ENCODE results near the gene CCDC88A. TPM values are rescaled to one million over a fixed set of nuclear protein-coding genes. Genes with fewer than 3 reads are reported as not detected.

Gene CCDC88A
- total and polyA plus RNA-seq, 7 donors, result 5.4 to 72.8 (median 33.8) TPM

- Histone ChIP-seq H3K9me3 (no peaks in the 10 kb centered on the region), H3K27ac (no peak overlapping the region), H3K4me1 (peaks cover 0 to 12% (median 5%) of the 10 kb centered on the region in 4 donors), H3K27me3 (no peaks in the 10 kb centered on the region), H3K4me3 (no peak overlapping the region), H3K36me3 (no peaks in the 10 kb centered on the region)
- 61 to 72% methylated on average over 3 of the region's 3 CpGs for WGBS, 2 donors
- no peak for TF ChIP-seq POLR2A (IDR thresholded peaks at IDR 0.05)
- no peak for TF ChIP-seq EP300 (IDR thresholded peaks at IDR 0.05)
- no peak for TF ChIP-seq POLR2AphosphoS5 (IDR thresholded peaks at IDR 0.05)
- no peak for TF ChIP-seq CTCF (IDR thresholded peaks at IDR 0.05)
- DNase-seq, result no peak
- intact Hi-C loops (cut with DNase I), result no loop called here
Measured at GRCh38 chr2:55430211-55430975, 10.7 kb upstream of the CCDC88A start.

- DNase-seq, result no peak
- H3K36me3 ChIP-seq, result no peaks in the 10 kb centered on the region
- WGBS, 2 donors, result 86 to 91% methylated on average over 3 of the region's 3 CpGs
- H3K4me3 ChIP-seq, result no peak overlapping the region
- H3K27me3 ChIP-seq, result no peaks in the 10 kb centered on the region
- intact Hi-C loops (cut with DNase I), result no loop called here
- H3K27ac ChIP-seq, result no peak overlapping the region
- TF ChIP-seq POLR2A (IDR thresholded peaks at IDR 0.05) (no peak), POLR2AphosphoS5 (IDR thresholded peaks at IDR 0.05) (no peak), CTCF (IDR thresholded peaks at IDR 0.05) (no peak), EP300 (IDR thresholded peaks at IDR 0.05) (no peak)
- peaks cover 0 to 12% (median 5%) of the 10 kb centered on the region in 4 donors for H3K4me1 ChIP-seq
- no peaks in the 10 kb centered on the region for H3K9me3 ChIP-seq
Measured at GRCh38 chr2:55428258-55428657, 8.6 kb upstream of the CCDC88A start.

- H3K27me3 ChIP-seq, result no peaks in the 10 kb centered on the region
- WGBS, 2 donors, result 36 to 56% methylated on average over 3 of the region's 3 CpGs
- intact Hi-C loops (cut with DNase I), result no loop called here
- DNase-seq, result no peak
- peaks cover 0 to 12% (median 6%) of the 10 kb centered on the region in 4 donors for H3K4me1 ChIP-seq
- H3K4me3 ChIP-seq, result no peak overlapping the region
- TF ChIP-seq EP300 (IDR thresholded peaks at IDR 0.05) (no peak), CTCF (IDR thresholded peaks at IDR 0.05) (no peak), POLR2A (IDR thresholded peaks at IDR 0.05) (no peak), POLR2AphosphoS5 (IDR thresholded peaks at IDR 0.05) (no peak)
- H3K27ac ChIP-seq, result no peak overlapping the region
- no peaks in the 10 kb centered on the region for H3K9me3 ChIP-seq
- no peaks in the 10 kb centered on the region for H3K36me3 ChIP-seq
Measured at GRCh38 chr2:55425431-55425831, 5.8 kb upstream of the CCDC88A start.

GRCh38 chr2:55422876-55423665 lies 3.4 kb upstream of the CCDC88A start:
- DNase-seq, result no peak
- no peaks in the 10 kb centered on the region for H3K36me3 ChIP-seq
- no peaks in the 10 kb centered on the region for H3K9me3 ChIP-seq
- intact Hi-C loops (cut with DNase I), result loop anchor here (5.0 kb wide), 1 partner anchor 194 kb away; the partner anchor contains the start of gene PPP4R3B
- TF ChIP-seq POLR2A (IDR thresholded peaks at IDR 0.05) (no peak), POLR2AphosphoS5 (IDR thresholded peaks at IDR 0.05) (no peak), EP300 (IDR thresholded peaks at IDR 0.05) (no peak), CTCF (IDR thresholded peaks at IDR 0.05) (no peak)
- H3K4me3 ChIP-seq, result no peak overlapping the region
- WGBS, 2 donors, result 60 to 79% methylated on average over 4 of the region's 4 CpGs
- peaks cover 0 to 12% (median 8%) of the 10 kb centered on the region in 4 donors for H3K4me1 ChIP-seq
- no peak overlapping the region for H3K27ac ChIP-seq
- no peaks in the 10 kb centered on the region for H3K27me3 ChIP-seq
